Glomerular endothelial cell (primary cell): Measurements from ENCODE around the gene KRT40. TPM values are rescaled to one million over a fixed set of nuclear protein-coding genes. Genes with fewer than 3 reads are reported as not detected.

Experiments used
- DNase-seq: peaks from one replicate; pipeline ENCODE4 v3.0.0-alpha.2; 2011; ENCODE audit warnings: low read depth, low spot score; ENCODE audit errors: extremely low read depth
- total RNA-seq: library from RNA; depleted of rRNA; stranded (reverse); fragments of >200 nt; gene quantifications from 2 replicates; pipeline ENCODE4 v1.2.3, GENCODE V29; 2015

The KRT40 gene
- total RNA-seq, 1 donor from 2014 or later, result not detected

GRCh38 chr17:40997361-40997760, 13.2 kb upstream of the KRT40 start:
- DNase-seq, result no peak

- DNase-seq, result no peak
Observed at GRCh38 chr17:40996829-40997228, 12.7 kb upstream of the KRT40 start.

- no peak for DNase-seq
Observed at GRCh38 chr17:40995116-40995515, 11.0 kb upstream of the KRT40 start.

GRCh38 chr17:40993839-40994238, 9.7 kb upstream of the KRT40 start, which contains the start of gene KRTAP3-3:
Gene KRTAP3-3 (minus strand): TSS chr17:40994164. CDS start chr17:40994097, 67 bp downstream.
- DNase-seq, result no peak

- DNase-seq, result no peak
Observed at GRCh38 chr17:40993084-40993483, 9.0 kb upstream of the KRT40 start.

GRCh38 chr17:40992666-40993065, 8.5 kb upstream of the KRT40 start:
- no peak for DNase-seq

- no peak for DNase-seq
Observed at GRCh38 chr17:40986920-40987319, 2.8 kb upstream of the KRT40 start.

GRCh38 chr17:40981115-40981514, 3.0 kb downstream of the KRT40 start:
- DNase-seq, result no peak

- no peak for DNase-seq
Observed at GRCh38 chr17:40980596-40980995, 3.5 kb downstream of the KRT40 start.

- no peak for DNase-seq
Observed at GRCh38 chr17:40980117-40980516, 4.0 kb downstream of the KRT40 start.

GRCh38 chr17:40978575-40979151, 5.5 kb downstream of the KRT40 start:
- no peak for DNase-seq

- DNase-seq, result no peak
Observed at GRCh38 chr17:40975516-40975915, 8.6 kb downstream of the KRT40 start.

- DNase-seq, result no peak
Observed at GRCh38 chr17:40974366-40974765, 9.8 kb downstream of the KRT40 start.

- no peak for DNase-seq
Observed at GRCh38 chr17:40967582-40967981, 16.5 kb downstream of the KRT40 start.

- DNase-seq, result no peak
Observed at GRCh38 chr17:40966848-40967247, 17.3 kb downstream of the KRT40 start, which contains the start of gene KRT39. Gene KRT39 (minus strand): TSS chr17:40966948. CDS start chr17:40966856, 92 bp downstream.

- DNase-seq, result no peak
Observed at GRCh38 chr17:40963838-40964237, 20.3 kb downstream of the KRT40 start.

GRCh38 chr17:40962059-40962561, 22.0 kb downstream of the KRT40 start:
- no peak for DNase-seq

- DNase-seq, result no peak
Observed at GRCh38 chr17:40961591-40961990, 22.5 kb downstream of the KRT40 start.

GRCh38 chr17:40960144-40960543, 24.0 kb downstream of the KRT40 start:
- DNase-seq, result no peak

- no peak for DNase-seq
Observed at GRCh38 chr17:40958086-40958953, 25.8 kb downstream of the KRT40 start.

GRCh38 chr17:40956401-40957254, 27.5 kb downstream of the KRT40 start:
- no peak for DNase-seq
